HepG2 (cell line): ENCODE data around the gene CALU. TPM values are rescaled to one million over a fixed set of nuclear protein-coding genes. Genes with fewer than 3 reads are reported as not detected.
A peak's percentile ranks its signal among the peaks of the same experiment; 100 is the strongest.

ENCODE experiments used
- ATAC-seq: fragments of 200-7000 bp; cut with Tn5 transposase; 3 replicates; pipeline ENCODE4 v1.9.1; 2020; ENCODE audit warnings: mild to moderate bottlenecking, moderate library complexity
- BruUV-seq: library from RNA; stranded (reverse); fragments of 400-500 nt; replicated peaks from 2 replicates; lab custom pipeline; 2021; lab: Mats Ljungman, UMichigan
- CTCF ChIA-PET: fragments of 300-600 bp; formaldehyde crosslinking; extraction: SDS; loops from one replicate; lab custom pipeline; 2021; ENCODE audit warnings: low total read pairs, inconsistent platforms, low intra/inter-chr PET ratio; lab: Yijun Ruan, JAX
- POLR2A ChIA-PET: fragments of 350-600 bp; sonication (Branson Sonifier 250); formaldehyde crosslinking; loops from one replicate; lab custom pipeline; 2020; ENCODE audit warnings: antibody characterized with exemption, inconsistent platforms; lab: Yijun Ruan, JAX
- DNase-seq: peaks from one replicate; pipeline ENCODE4 v3.0.0-alpha.2; 2015; ENCODE audit warnings: low spot score
- FAIRE-seq: peaks from 3 replicates; lab custom pipeline; 2011; peaks lifted over from hg19 to GRCh38; lab: Jason Lieb, UNC
- H2AFZ ChIP-seq: one replicate; pipeline ENCODE4 v1.6.1; 2011; ENCODE audit warnings: low read length, inconsistent platforms
- H3K27ac ChIP-seq: fragments of 300-600 bp; 3 replicates; pipeline ENCODE4 v1.8.0; 2011; ENCODE audit warnings: mixed run types, mild to moderate bottlenecking, mixed read lengths, low read length, inconsistent platforms; ENCODE audit not compliant: insufficient read depth; ENCODE audit errors: extremely low read length
- H3K27me3 ChIP-seq, 2 experiments: fragments of 200-600 bp in 1 of 2; 2 replicates in 1 of 2; 3 replicates in 1 of 2; pipeline versions ENCODE4 v1.6.0 to v1.8.0; 2011; ENCODE audit warnings: low read length in 2 of 2, mild to moderate bottlenecking in 2 of 2, moderate library complexity in 2 of 2, inconsistent platforms in 1 of 2; ENCODE audit not compliant: insufficient read depth in 2 of 2, control insufficient read depth in 1 of 2
- H3K36me3 ChIP-seq, 2 experiments: fragments of 200-600 bp in 1 of 2; replicated peaks in 1 of 2; 2 replicates in 1 of 2; 3 replicates in 1 of 2; pipeline versions ENCODE4 v1.5.1 to v1.8.0; 2011; ENCODE audit warnings: low read length in 2 of 2, inconsistent platforms in 1 of 2; ENCODE audit not compliant: insufficient read depth in 2 of 2, control insufficient read depth in 1 of 2
- H3K4me1 ChIP-seq: 2 replicates; pipeline ENCODE4 v1.5.1; 2012; ENCODE audit warnings: low read length, inconsistent platforms; ENCODE audit not compliant: insufficient read depth
- H3K4me2 ChIP-seq: 2 replicates; pipeline ENCODE4 v1.6.0; 2011; ENCODE audit warnings: low read depth, low read length, inconsistent platforms
- H3K4me3 ChIP-seq, 3 experiments: fragments of 200-600 bp in 1 of 3; sonication (generic), shearing (Covaris generic) in 1 of 3; replicated peaks in 1 of 3; 2 replicates each; pipeline ENCODE4 v1.5.1; 2011 to 2016; ENCODE audit warnings: low read length in 3 of 3, inconsistent platforms in 2 of 3, low read depth in 2 of 3, mild to moderate bottlenecking in 2 of 3, control low read depth in 1 of 3, mixed read lengths in 1 of 3; ENCODE audit not compliant: insufficient read depth in 1 of 3
- H3K79me2 ChIP-seq: one replicate; pipeline ENCODE4 v1.6.1; 2011; ENCODE audit warnings: low read length, inconsistent platforms; ENCODE audit not compliant: insufficient read depth
- H3K9ac ChIP-seq: 2 replicates; pipeline ENCODE4 v1.6.0; 2011; ENCODE audit warnings: mild to moderate bottlenecking, low read depth, low read length, inconsistent platforms; ENCODE audit not compliant: insufficient read depth
- H3K9me3 ChIP-seq: 2 replicates; pipeline ENCODE4 v1.5.1; 2012; ENCODE audit warnings: mild to moderate bottlenecking, low read length
- H4K20me1 ChIP-seq: 2 replicates; pipeline ENCODE4 v1.6.0; 2011; ENCODE audit warnings: inconsistent platforms, mild to moderate bottlenecking, low read length, moderate library complexity; ENCODE audit not compliant: insufficient read depth
- ATF5 ChIP-seq: sonication (generic); formaldehyde crosslinking; IDR thresholded peaks from 2 replicates; pipeline ENCODE4 v1.4.0; 2020; ENCODE audit warnings: mild to moderate bottlenecking, low read depth, missing genetic modification reagents
- BRCA1 ChIP-seq: sonication (generic); formaldehyde crosslinking; IDR thresholded peaks from 2 replicates; pipeline ENCODE4 v1.4.0; 2020; ENCODE audit warnings: missing genetic modification reagents
- CTCF ChIP-seq: sonication (generic); formaldehyde crosslinking; IDR thresholded peaks from 2 replicates; pipeline ENCODE4 v1.5.0; 2020; ENCODE audit warnings: mild to moderate bottlenecking, missing genetic modification reagents, moderate library complexity
- GATAD2A ChIP-seq: IDR thresholded peaks from 2 replicates; pipeline ENCODE4 v1.6.1; 2016
- LBX2 ChIP-seq: sonication (generic); formaldehyde crosslinking; IDR thresholded peaks from 2 replicates; pipeline ENCODE4 v1.5.0; 2020; ENCODE audit warnings: missing genetic modification reagents, mild to moderate bottlenecking, borderline replicate concordance
- PLSCR1 ChIP-seq: sonication (generic); formaldehyde crosslinking; IDR thresholded peaks from 2 replicates; pipeline ENCODE4 v1.5.0; 2020; ENCODE audit warnings: missing genetic modification reagents, mild to moderate bottlenecking, borderline replicate concordance
- TFAP4 ChIP-seq: sonication (generic); IDR thresholded peaks from 2 replicates; pipeline ENCODE4 v1.6.1; 2016; ENCODE audit warnings: low read depth, borderline replicate concordance
- WIZ ChIP-seq: sonication (generic); formaldehyde crosslinking; IDR thresholded peaks from 2 replicates; pipeline ENCODE4 v1.5.1; 2020; ENCODE audit warnings: mild to moderate bottlenecking, missing genetic modification reagents
- ZNF281 ChIP-seq: sonication (generic); formaldehyde crosslinking; IDR thresholded peaks from 2 replicates; pipeline ENCODE4 v1.4.0; 2020; ENCODE audit warnings: missing genetic modification reagents, borderline replicate concordance
- ZSCAN22 ChIP-seq: sonication (generic); formaldehyde crosslinking; IDR thresholded peaks from 2 replicates; pipeline ENCODE4 v1.4.0; 2020; ENCODE audit warnings: mild to moderate bottlenecking, missing genetic modification reagents
- ZSCAN25 ChIP-seq: sonication (generic); formaldehyde crosslinking; IDR thresholded peaks from 2 replicates; pipeline ENCODE4 v1.8.0; 2022; ENCODE audit warnings: mild to moderate bottlenecking, missing genetic modification reagents
- WGBS: methylation state at CpG from one replicate; pipeline ENCODE4 v1.1.6; 2017; ENCODE audit warnings: low lambda C conversion rate; 5-methylcytosine and 5-hydroxymethylcytosine counted together
- in situ Hi-C: cut with HindIII; loops from 2 replicates; pipeline ENCODE4 v1.10.0; 2017; ENCODE audit warnings: low pct_unique_long_range_greater_than_20kb; ENCODE audit not compliant: extremely low pct_ligation_motif_present
- intact Hi-C: fragments of 100-400 bp; cut with micrococcal nuclease; formaldehyde crosslinking; loops from one replicate; pipeline ENCODE4 v1.10.0; 2022; ENCODE audit not compliant: unreplicated experiment
- polyA plus RNA-seq, 8 experiments: library from polyadenylated mRNA; depleted of rRNA in 3 of 8; stranded (reverse) in 7 of 8; unstranded in 1 of 8; fragments of >200 nt; fragmentation: Illumina TruSeq in 4 of 8; extraction: Trizol in 4 of 8; gene quantifications; 2 replicates each; pipeline versions ENCODE4 v1.2.1 to v1.2.3, GENCODE V29; 2011 to 2016; ENCODE audit warnings: low read depth in 4 of 8, missing spikeins in 1 of 8, mixed read lengths in 1 of 8; ENCODE audit not compliant: insufficient read depth in 1 of 8
- total RNA-seq, 5 experiments: library from RNA; depleted of rRNA; stranded (reverse); fragments of >200 nt; fragmentation: Illumina TruSeq; extraction: Trizol; gene quantifications; 2 replicates each; pipeline ENCODE4 v1.2.3, GENCODE V29; 2016; ENCODE audit warnings: low read depth in 1 of 5

The CALU gene
- total and polyA plus RNA-seq, 2 of the 13 experiments (the other 11 are each of a cell fraction or from before 2014, with no cell fraction given): 198 to 252 TPM

- Histone ChIP-seq H4K20me1 (no peaks in the 10 kb centered on the region), H3K27ac (no peak overlapping the region), H3K36me3 (no peaks in the 10 kb centered on the region), H3K9me3 (no peaks in the 10 kb centered on the region), H2AFZ (no peak overlapping the region), H3K9ac (no peak overlapping the region), H3K4me2 (no peak overlapping the region), H3K4me3 (no peak overlapping the region), H3K79me2 (no peaks in the 10 kb centered on the region), H3K27me3 (peaks cover 7 to 36% of the 10 kb centered on the region in 2 experiments; a peak in 4 of 5 replicates), H3K4me1 (peaks cover 10% of the 10 kb centered on the region)
- DNase-seq: no peak
- CTCF ChIA-PET: no interaction called here
- POLR2A ChIA-PET: no interaction called here
- 22% methylated on average over 3 of the region's 3 CpGs for WGBS
- intact Hi-C loops (loop anchor here (2.0 kb wide), 1 partner anchor 85 kb away; no protein-coding TSS in a partner anchor), in situ Hi-C loops (loop anchor here (5.0 kb wide), 1 partner anchor 88 kb away; no protein-coding TSS in a partner anchor)
- no TSS peak for BruUV-seq
- no peak for FAIRE-seq
- no peak for ATAC-seq
- TF ChIP-seq ZNF281 (CRISPR knock-in tag) (no peak), BRCA1 (no peak), WIZ (CRISPR knock-in tag) (no peak), ATF5 (CRISPR knock-in tag) (no peak), GATAD2A (CRISPR knock-in tag) (no peak), LBX2 (CRISPR knock-in tag) (no peak), PLSCR1 (CRISPR knock-in tag) (no peak), ZSCAN25 (CRISPR knock-in tag) (no peak), ZSCAN22 (no peak), CTCF (peak; percentile 53), TFAP4 (no peak)
Observed at GRCh38 chr7:128794020-128794419, 54.9 kb downstream of the CALU start.
